SHP77 (cell line): Measurements from ENCODE around the gene ZNF25.
"Not testable (repeated sequence)": the region's sequence is repeated elsewhere in the genome, so short reads cannot be mapped to it uniquely, and the experiment has no call there.

Experiments used
- DNase-seq, 2 experiments: peaks; one replicate each; lab custom pipeline; 2025; lab: John Stamatoyannopoulos, UW

ZNF25 gene

GRCh38 chr10:37947526-37947925 is 28.9 kb downstream of the ZNF25 start:
- no peak for DNase-seq

- DNase-seq = no peak
Measured at GRCh38 chr10:37937864-37938263, 38.6 kb downstream of the ZNF25 start.

- no peak for DNase-seq
Measured at GRCh38 chr10:37934791-37935190, 41.7 kb downstream of the ZNF25 start.

GRCh38 chr10:37930423-37930822 is 46.0 kb downstream of the ZNF25 start:
- no peak for DNase-seq

- not testable (repeated sequence) for DNase-seq
Measured at GRCh38 chr10:37908165-37908564, 68.3 kb downstream of the ZNF25 start.

GRCh38 chr10:37906382-37906781 is 70.1 kb downstream of the ZNF25 start:
- DNase-seq = no peak
